B cell (primary cell): ENCODE measurements around the gene FRMD4B. TPM values are rescaled to one million over a fixed set of nuclear protein-coding genes. Genes with fewer than 3 reads are reported as not detected.

ENCODE experiments used
- ATAC-seq: fragments of 200-7000 bp; cut with Tn5 transposase; one replicate; pipeline ENCODE4 v1.10.0; 2021; ENCODE audit warnings: low read depth, mild to moderate bottlenecking, moderate number of reproducible peaks, moderate library complexity
- CTCF ChIA-PET: fragments of 350-600 bp; sonication (Branson Sonifier 250); formaldehyde crosslinking; loops from one replicate; lab custom pipeline; 2021; ENCODE audit warnings: antibody characterized with exemption, inconsistent platforms; lab: Charles Lee
- POLR2A ChIA-PET: fragments of 350-600 bp; sonication (Branson Sonifier 250); formaldehyde crosslinking; loops from one replicate; lab custom pipeline; 2021; ENCODE audit warnings: antibody characterized with exemption; lab: Charles Lee
- DNase-seq: peaks from one replicate; pipeline ENCODE4 v3.0.0; 2013
- H2AFZ ChIP-seq: 2 replicates; pipeline ENCODE4 v1.6.1; 2012; ENCODE audit warnings: mild to moderate bottlenecking, low read depth, low read length; ENCODE audit not compliant: insufficient read depth, poor library complexity, severe bottlenecking
- H3K27ac ChIP-seq, 2 donors: 1 replicate in 1 of 2; 2 replicates in 1 of 2; pipeline ENCODE4 v1.5.1; 2012 to 2013; ENCODE audit warnings: low read length in 2 of 2, mild to moderate bottlenecking in 2 of 2, moderate library complexity in 1 of 2
- H3K27me3 ChIP-seq, 4 experiments: fragments of 200-600 bp in 1 of 4; sonication (generic) in 1 of 4; replicated peaks in 1 of 4; 1 replicate in 2 of 4; 2 replicates in 2 of 4; pipeline versions ENCODE4 v1.6.1 to v1.7.0; 2013 to 2016; ENCODE audit warnings: low read length in 3 of 4, mild to moderate bottlenecking in 2 of 4, mixed read lengths in 1 of 4, moderate library complexity in 1 of 4; ENCODE audit not compliant: insufficient read depth in 4 of 4, control insufficient read depth in 3 of 4; ENCODE audit errors: control extremely low read depth in 1 of 4
- H3K36me3 ChIP-seq, 2 experiments: replicated peaks in 1 of 2; 1 replicate in 1 of 2; 2 replicates in 1 of 2; pipeline versions ENCODE4 v1.6.1 to v1.7.1; 2013; ENCODE audit warnings: low read length in 1 of 2; ENCODE audit not compliant: insufficient read depth in 2 of 2, control insufficient read depth in 1 of 2; ENCODE audit errors: control extremely low read depth in 1 of 2, extremely low read depth in 1 of 2
- H3K4me1 ChIP-seq, 2 donors: fragments of 200-600 bp in 1 of 2; sonication (generic) in 1 of 2; 1 replicate in 1 of 2; 2 replicates in 1 of 2; pipeline versions ENCODE4 v1.5.1 to v1.6.1; 2013 to 2017; ENCODE audit warnings: low read length in 2 of 2; ENCODE audit not compliant: control insufficient read depth in 2 of 2, insufficient read depth in 2 of 2
- H3K4me2 ChIP-seq: replicated peaks from 2 replicates; pipeline ENCODE3; 2012; ENCODE audit warnings: mild to moderate bottlenecking, low read depth, low read length; ENCODE audit not compliant: poor library complexity, severe bottlenecking
- H3K4me3 ChIP-seq, 5 experiments: fragments of 200-600 bp in 1 of 5; sonication (generic) in 1 of 5; 1 replicate in 3 of 5; 2 replicates in 2 of 5; pipeline versions ENCODE4 v1.5.1 to v1.7.0; 2011 to 2016; ENCODE audit warnings: low read length in 4 of 5, mild to moderate bottlenecking in 4 of 5, low read depth in 2 of 5, control low read depth in 1 of 5, moderate library complexity in 1 of 5; ENCODE audit not compliant: insufficient read depth in 1 of 5; ENCODE audit errors: control extremely low read depth in 1 of 5, extremely low read depth in 1 of 5
- H3K79me2 ChIP-seq: fragments of 200-600 bp; sonication (generic); one replicate; pipeline ENCODE4 v1.6.0; 2016; ENCODE audit warnings: low read length; ENCODE audit not compliant: control insufficient read depth, insufficient read depth
- H3K9ac ChIP-seq: fragments of 200-600 bp; sonication (generic); 2 replicates; pipeline ENCODE4 v1.6.1; 2017; ENCODE audit warnings: mild to moderate bottlenecking, low read length, moderate library complexity
- H3K9me3 ChIP-seq, 3 donors: one replicate each; pipeline versions ENCODE4 v1.6.1 to v1.7.1; 2013; ENCODE audit warnings: low read length in 2 of 3; ENCODE audit not compliant: control insufficient read depth in 2 of 3, insufficient read depth in 1 of 3; ENCODE audit errors: control extremely low read depth in 1 of 3
- H4K20me1 ChIP-seq: 2 replicates; pipeline ENCODE4 v1.6.0; 2012; ENCODE audit warnings: mild to moderate bottlenecking, low read length; ENCODE audit not compliant: insufficient read depth, control insufficient read depth, poor library complexity, severe bottlenecking
- H3K27ac Mint-ChIP-seq: one replicate; pipeline ENCODE4 v1.8.0; 2021; ENCODE audit warnings: mixed read lengths
- H3K27me3 Mint-ChIP-seq: one replicate; pipeline ENCODE4 v1.8.0; 2021; ENCODE audit warnings: mixed read lengths
- H3K4me1 Mint-ChIP-seq: one replicate; pipeline ENCODE4 v1.8.0; 2021; ENCODE audit warnings: mixed read lengths
- H3K4me3 Mint-ChIP-seq: one replicate; pipeline ENCODE4 v1.8.0; 2021; ENCODE audit warnings: mixed read lengths
- H3K9me3 Mint-ChIP-seq: one replicate; pipeline ENCODE4 v1.8.0; 2022; ENCODE audit warnings: mixed read lengths; ENCODE audit not compliant: insufficient read depth
- CTCF ChIP-seq: fragments of 200-600 bp; IDR thresholded peaks from one replicate; pipeline ENCODE4 v1.8.0; 2022; ENCODE audit warnings: antibody characterized with exemption, mild to moderate bottlenecking
- EZH2 ChIP-seq: IDR thresholded peaks from 2 replicates; pipeline ENCODE4 v1.6.1; 2012; ENCODE audit warnings: borderline replicate concordance, low read depth, mild to moderate bottlenecking, moderate library complexity, low read length; ENCODE audit not compliant: insufficient read depth, poor library complexity, severe bottlenecking
- WGBS: methylation state at CpG from one replicate; pipeline ENCODE4 v1.1.5; 2013; ENCODE audit warnings: missing lambda C conversion rate; ENCODE audit not compliant: insufficient coverage; 5-methylcytosine and 5-hydroxymethylcytosine counted together
- intact Hi-C: fragments of 100-400 bp; cut with micrococcal nuclease; formaldehyde crosslinking; loops from one replicate; pipeline ENCODE4 v1.10.0; 2022
- polyA plus RNA-seq: library from polyadenylated mRNA; depleted of rRNA; stranded (reverse); fragments of >200 nt; gene quantifications from 2 replicates; pipeline ENCODE4 v1.2.3, GENCODE V29; 2012
- total RNA-seq, 2 donors: library from RNA; stranded (reverse); fragments of 120-200 nt in 1 of 2; gene quantifications; 1 replicate in 1 of 2; 2 replicates in 1 of 2; pipeline versions ENCODE4 v1.2.3 to v1.2.4, GENCODE V29; 2013 to 2022

FRMD4B gene
- total and polyA plus RNA-seq, 2 donors (not counting 1 experiment from before 2014, with no cell fraction given) = 0.06 to 0.20 TPM

- no peaks in the 10 kb centered on the region for H4K20me1 ChIP-seq
- CTCF ChIA-PET = interaction anchor here (1.0 kb wide), 1 partner anchor 20 kb away, joined by 4 read pairs; no protein-coding TSS in a partner anchor
- no peaks in the 10 kb centered on the region for H3K79me2 ChIP-seq
- H3K9ac ChIP-seq = no peak overlapping the region
- 60% methylated on average over 1 of the region's 9 CpGs for WGBS
- Mint-ChIP-seq H3K4me3 (no peak overlapping the region), H3K27me3 (no peaks in the 10 kb centered on the region), H3K27ac (no peak overlapping the region), H3K9me3 (no peaks in the 10 kb centered on the region), H3K4me1 (no peaks in the 10 kb centered on the region)
- ATAC-seq (no peak), DNase-seq (no peak)
- no peaks in the 10 kb centered on the region for H3K9me3 ChIP-seq
- TF ChIP-seq CTCF = no peak
- no peak for TF ChIP-seq EZH2
- intact Hi-C loops = no loop called here
- no peak overlapping the region for H2AFZ ChIP-seq
- POLR2A ChIA-PET = no interaction called here
- H3K27me3 ChIP-seq = no peaks in the 10 kb centered on the region
- H3K4me2 ChIP-seq = no peak overlapping the region
- H3K36me3 ChIP-seq = no peaks in the 10 kb centered on the region
- no peaks in the 10 kb centered on the region for H3K4me1 ChIP-seq
- H3K4me3 ChIP-seq = no peak overlapping the region
- H3K27ac ChIP-seq = no peak overlapping the region
Measured at GRCh38 chr3:69181592-69182211, 204.2 kb downstream of the FRMD4B start.

GRCh38 chr3:69180869-69181591 lies 204.9 kb downstream of the FRMD4B start:
- Mint-ChIP-seq H3K4me3 (no peak overlapping the region), H3K4me1 (no peaks in the 10 kb centered on the region), H3K27ac (no peak overlapping the region), H3K9me3 (no peaks in the 10 kb centered on the region), H3K27me3 (no peaks in the 10 kb centered on the region)
- no peak for DNase-seq
- H3K27ac ChIP-seq = no peak overlapping the region
- H3K9ac ChIP-seq = no peak overlapping the region
- no peaks in the 10 kb centered on the region for H3K79me2 ChIP-seq
- no peak for ATAC-seq
- H3K36me3 ChIP-seq = no peaks in the 10 kb centered on the region
- H3K9me3 ChIP-seq = no peaks in the 10 kb centered on the region
- 90% methylated on average over 20 of the region's 23 CpGs for WGBS
- H3K4me1 ChIP-seq = no peaks in the 10 kb centered on the region
- POLR2A ChIA-PET = no interaction called here
- TF ChIP-seq EZH2 = no peak
- no peak for TF ChIP-seq CTCF
- no peak overlapping the region for H3K4me2 ChIP-seq
- no peak overlapping the region for H2AFZ ChIP-seq
- no peaks in the 10 kb centered on the region for H3K27me3 ChIP-seq
- no peaks in the 10 kb centered on the region for H4K20me1 ChIP-seq
- intact Hi-C loops = no loop called here
- no peak overlapping the region for H3K4me3 ChIP-seq
- CTCF ChIA-PET = no interaction called here
